Measurements from ENCODE around the gene FRMD4A.

The FRMD4A gene

DNA sequence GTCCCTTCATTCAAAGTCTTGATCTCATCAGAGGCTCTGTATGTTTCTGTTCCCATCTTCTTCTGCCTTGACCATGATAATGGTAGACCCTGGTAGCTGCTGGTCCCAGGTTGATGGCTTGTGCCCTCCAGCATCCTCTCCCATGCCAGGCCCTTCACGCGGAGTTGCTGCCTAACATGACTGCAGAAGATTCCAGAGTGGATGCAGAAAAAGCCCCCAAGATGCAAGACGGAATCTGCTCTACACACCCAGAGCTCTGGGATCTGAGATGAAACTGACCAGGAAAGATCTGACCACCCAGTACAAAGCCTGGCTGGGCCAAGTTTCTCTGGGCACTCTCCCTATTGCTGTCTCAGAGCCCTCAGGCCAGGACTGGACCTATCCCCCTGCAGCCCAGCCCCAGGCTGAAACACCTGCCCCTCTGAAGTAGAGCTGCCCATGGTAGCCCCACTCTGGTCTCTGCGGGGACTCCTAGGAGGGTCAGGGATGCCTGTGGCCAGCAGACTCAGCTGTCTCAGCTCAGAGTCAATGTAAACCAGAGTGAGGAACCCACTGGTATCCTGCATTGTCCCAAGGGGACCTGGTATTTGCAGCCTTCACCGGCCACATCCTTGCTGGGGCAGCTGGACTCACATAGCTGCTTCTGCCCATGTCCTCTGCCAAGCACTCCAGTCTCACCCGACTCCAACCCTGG is 9.5 kb upstream of the FRMD4A start:
- TF ChIP-seq, protein P1, sequence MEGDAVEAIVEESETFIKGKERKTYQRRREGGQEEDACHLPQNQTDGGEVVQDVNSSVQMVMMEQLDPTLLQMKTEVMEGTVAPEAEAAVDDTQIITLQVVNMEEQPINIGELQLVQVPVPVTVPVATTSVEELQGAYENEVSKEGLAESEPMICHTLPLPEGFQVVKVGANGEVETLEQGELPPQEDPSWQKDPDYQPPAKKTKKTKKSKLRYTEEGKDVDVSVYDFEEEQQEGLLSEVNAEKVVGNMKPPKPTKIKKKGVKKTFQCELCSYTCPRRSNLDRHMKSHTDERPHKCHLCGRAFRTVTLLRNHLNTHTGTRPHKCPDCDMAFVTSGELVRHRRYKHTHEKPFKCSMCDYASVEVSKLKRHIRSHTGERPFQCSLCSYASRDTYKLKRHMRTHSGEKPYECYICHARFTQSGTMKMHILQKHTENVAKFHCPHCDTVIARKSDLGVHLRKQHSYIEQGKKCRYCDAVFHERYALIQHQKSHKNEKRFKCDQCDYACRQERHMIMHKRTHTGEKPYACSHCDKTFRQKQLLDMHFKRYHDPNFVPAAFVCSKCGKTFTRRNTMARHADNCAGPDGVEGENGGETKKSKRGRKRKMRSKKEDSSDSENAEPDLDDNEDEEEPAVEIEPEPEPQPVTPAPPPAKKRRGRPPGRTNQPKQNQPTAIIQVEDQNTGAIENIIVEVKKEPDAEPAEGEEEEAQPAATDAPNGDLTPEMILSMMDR (IDR thresholded peaks at IDR 0.05): no peak
- no peak for TF ChIP-seq ZFX (IDR thresholded peaks at IDR 0.05; ENCODE audit: borderline replicate concordance)
- no peak overlapping the region for H3K27ac ChIP-seq

- H3K27ac ChIP-seq: no peak overlapping the region
- no peak for TF ChIP-seq ZFX (IDR thresholded peaks at IDR 0.05; ENCODE audit: borderline replicate concordance)
- TF ChIP-seq, protein P1 (IDR thresholded peaks at IDR 0.05): no peak
Observed at GRCh38 chr10:14336736-14337135, 6.0 kb upstream of the FRMD4A start.

DNA sequence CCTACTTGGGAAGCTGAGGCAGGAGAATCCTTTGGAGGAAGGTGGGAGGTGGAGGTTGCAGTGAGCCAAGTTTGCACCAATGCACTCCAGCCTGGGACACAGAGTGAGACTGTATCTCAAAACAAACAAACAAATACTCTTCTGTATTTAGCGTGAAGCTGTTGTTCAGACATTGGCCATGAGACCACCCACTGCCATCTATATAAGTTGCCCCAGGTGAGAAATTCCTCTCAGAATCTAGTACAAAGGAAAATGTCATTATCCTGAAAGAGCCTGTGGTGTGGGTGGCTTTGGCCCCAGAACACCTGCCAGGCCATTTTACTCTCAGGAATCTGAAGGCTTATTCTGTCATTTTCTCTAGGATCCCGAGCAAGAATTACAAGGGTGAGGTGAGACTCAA is 4.0 kb upstream of the FRMD4A start:
- no peak overlapping the region for H3K27ac ChIP-seq
- no peak for TF ChIP-seq ZFX (IDR thresholded peaks at IDR 0.05; ENCODE audit: borderline replicate concordance)
- TF ChIP-seq, protein P1 (IDR thresholded peaks at IDR 0.05): no peak

- no peak overlapping the region for H3K27ac ChIP-seq
- no peak for TF ChIP-seq ZFX (IDR thresholded peaks at IDR 0.05; ENCODE audit: borderline replicate concordance)
- TF ChIP-seq, protein P1 (IDR thresholded peaks at IDR 0.05): no peak
Observed at GRCh38 chr10:14333606-14334005, 2.9 kb upstream of the FRMD4A start.

- TF ChIP-seq, protein P1 (IDR thresholded peaks at IDR 0.05): no peak
- no peak for TF ChIP-seq ZFX (IDR thresholded peaks at IDR 0.05; ENCODE audit: borderline replicate concordance)
- H3K27ac ChIP-seq: no peak overlapping the region
Observed at GRCh38 chr10:14332903-14333302, 2.2 kb upstream of the FRMD4A start.

DNA sequence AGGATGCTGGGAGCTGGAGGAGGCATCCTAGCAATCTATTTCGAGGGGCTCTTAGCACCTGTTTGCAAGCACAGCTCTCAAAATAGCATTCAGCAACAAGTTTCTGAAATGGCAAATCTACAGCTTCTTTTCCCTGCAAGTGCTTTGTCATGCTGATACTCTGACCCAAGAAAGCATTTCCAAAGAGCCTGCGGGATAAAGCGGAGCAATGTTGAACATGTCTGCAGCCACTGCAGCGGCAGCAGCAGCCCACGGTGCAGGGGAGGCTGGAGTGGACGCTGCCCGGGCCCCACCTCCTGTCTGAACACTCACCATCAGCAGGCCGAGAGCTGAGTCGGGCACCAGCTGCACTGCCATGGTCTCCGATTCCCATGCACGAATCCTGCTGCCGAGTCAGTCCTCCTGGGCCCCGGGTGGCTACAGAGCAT is 964 bp downstream of the FRMD4A start:
- TF ChIP-seq, protein P1 (IDR thresholded peaks at IDR 0.05): no peak
- no peak for TF ChIP-seq ZFX (IDR thresholded peaks at IDR 0.05; ENCODE audit: borderline replicate concordance)
- H3K27ac ChIP-seq: no peak overlapping the region

- H3K27ac ChIP-seq: no peak overlapping the region
- TF ChIP-seq, protein P1 (IDR thresholded peaks at IDR 0.05): no peak
- TF ChIP-seq ZFX (IDR thresholded peaks at IDR 0.05; ENCODE audit: borderline replicate concordance): no peak
Observed at GRCh38 chr10:14328881-14329672, 1.6 kb downstream of the FRMD4A start.
